Amniotic epithelial cell (primary cell): ENCODE results near the gene GPBP1.
"Not testable (repeated sequence)": the region's sequence is repeated elsewhere in the genome, so short reads cannot be mapped to it uniquely, and the experiment has no call there.

Experiments used
- DNase-seq: peaks from one replicate; pipeline ENCODE4 v3.0.0-alpha.2; 2010; ENCODE audit warnings: low read depth

GPBP1 gene

GRCh38 chr5:57173319-57174127 lies at the start of gene GPBP1:
GPBP1 (plus strand) TSS chr5:57174059; CDS start chr5:57214131, 40,072 bp downstream.
- peak; percentile 99 for DNase-seq

GRCh38 chr5:57128325-57128724 lies 45.5 kb upstream of the GPBP1 start:
- DNase-seq = no peak

- DNase-seq = no peak
Measured at GRCh38 chr5:57133574-57133973, 40.3 kb upstream of the GPBP1 start.

- DNase-seq = no peak
Measured at GRCh38 chr5:57137401-57137800, 36.5 kb upstream of the GPBP1 start.

- peak; percentile 10 for DNase-seq
Measured at GRCh38 chr5:57152316-57152715, 21.5 kb upstream of the GPBP1 start.

- DNase-seq = no peak
Measured at GRCh38 chr5:57155033-57155432, 18.8 kb upstream of the GPBP1 start.

- DNase-seq = no peak
Measured at GRCh38 chr5:57157131-57157530, 16.7 kb upstream of the GPBP1 start.

- no peak for DNase-seq
Measured at GRCh38 chr5:57157666-57158065, 16.2 kb upstream of the GPBP1 start.

- peak; percentile 73 for DNase-seq
Measured at GRCh38 chr5:57163553-57164006, 10.3 kb upstream of the GPBP1 start.

GRCh38 chr5:57164124-57164523 lies 9.7 kb upstream of the GPBP1 start:
- no peak for DNase-seq

- not testable (repeated sequence) for DNase-seq
Measured at GRCh38 chr5:57165171-57165570, 8.7 kb upstream of the GPBP1 start.

GRCh38 chr5:57166276-57166675 lies 7.6 kb upstream of the GPBP1 start:
- peak; percentile 29 for DNase-seq

GRCh38 chr5:57167201-57167600 lies 6.7 kb upstream of the GPBP1 start:
- no peak for DNase-seq

- not testable (repeated sequence) for DNase-seq
Measured at GRCh38 chr5:57170116-57170515, 3.7 kb upstream of the GPBP1 start.

- peak; percentile 38 for DNase-seq
Measured at GRCh38 chr5:57171816-57172465, 1.9 kb upstream of the GPBP1 start.

- DNase-seq = peak; percentile 21
Measured at GRCh38 chr5:57172466-57173318, 1.2 kb upstream of the GPBP1 start.

GRCh38 chr5:57174128-57174889 lies 450 bp downstream of the GPBP1 start:
- peak; percentile 24 for DNase-seq

GRCh38 chr5:57174890-57175510 lies 1.1 kb downstream of the GPBP1 start:
- DNase-seq = no peak

GRCh38 chr5:57175551-57176309 lies 1.9 kb downstream of the GPBP1 start:
- no peak for DNase-seq

GRCh38 chr5:57176350-57176857 lies 2.5 kb downstream of the GPBP1 start:
- DNase-seq = peak; percentile 76
